ENCODE results near the gene CISD3.

CISD3 gene

GRCh38 chr17:38752308-38753070, 22.3 kb downstream of the CISD3 start, which contains the start of gene PSMB3 (continued):
- TF ChIP-seq ZSCAN5A (tag by site-specific recombination; IDR thresholded peaks at IDR 0.05): no peak
- no peak for TF ChIP-seq ZNF138 (tag by site-specific recombination; IDR thresholded peaks at IDR 0.05; ENCODE audit: borderline replicate concordance)
- TF ChIP-seq ZNF302 (tag by site-specific recombination; IDR thresholded peaks at IDR 0.05; ENCODE audit: low read depth): no peak
- TF ChIP-seq ZNF292 (tag by site-specific recombination; IDR thresholded peaks at IDR 0.05; ENCODE audit: borderline replicate concordance, low read depth): no peak
- TF ChIP-seq ZNF140 (tag by site-specific recombination; IDR thresholded peaks at IDR 0.05): no peak
- peak; percentile 22; the same call in 1 of the 2 replicates for TF ChIP-seq ZNF394 (tag by site-specific recombination; IDR thresholded peaks at IDR 0.05; ENCODE audit: borderline replicate concordance)
- TF ChIP-seq ZBTB7A (tag by site-specific recombination; IDR thresholded peaks at IDR 0.05; ENCODE audit: low read depth): no peak
- 0 out of 2 replicates have a peak, but pooled peaks have one; percentile 5 for TF ChIP-seq PATZ1 (tag by site-specific recombination; IDR thresholded peaks at IDR 0.05)
- no peak for TF ChIP-seq ZNF776 (tag by site-specific recombination; IDR thresholded peaks at IDR 0.05; ENCODE audit: borderline replicate concordance)
- TF ChIP-seq ZNF324 (tag by site-specific recombination; IDR thresholded peaks at IDR 0.05): no peak
- TF ChIP-seq ZNF223 (tag by site-specific recombination; IDR thresholded peaks at IDR 0.05): no peak
- TF ChIP-seq ZNF768 (tag by site-specific recombination; IDR thresholded peaks at IDR 0.05): no peak
- TF ChIP-seq ZNF169 (tag by site-specific recombination; IDR thresholded peaks at IDR 0.05): no peak
- TF ChIP-seq ZNF266 (tag by site-specific recombination; IDR thresholded peaks at IDR 0.05; ENCODE audit: low read depth): no peak
- TF ChIP-seq ZNF37A (tag by site-specific recombination; IDR thresholded peaks at IDR 0.05): no peak
- peak; percentile 71 for TF ChIP-seq CTCF (tag by site-specific recombination; IDR thresholded peaks at IDR 0.05)
- no peak for TF ChIP-seq ZNF23 (tag by site-specific recombination; IDR thresholded peaks at IDR 0.05; ENCODE audit: borderline replicate concordance)
- peak; percentile 9; the same call in 1 of the 2 replicates for TF ChIP-seq MZF1 (tag by site-specific recombination; IDR thresholded peaks at IDR 0.05; ENCODE audit: borderline replicate concordance)
- no peak for TF ChIP-seq ZNF560 (tag by site-specific recombination; IDR thresholded peaks at IDR 0.05; ENCODE audit: borderline replicate concordance)
- TF ChIP-seq ZNF155 (tag by site-specific recombination; IDR thresholded peaks at IDR 0.05): no peak
- TF ChIP-seq, protein P1, sequence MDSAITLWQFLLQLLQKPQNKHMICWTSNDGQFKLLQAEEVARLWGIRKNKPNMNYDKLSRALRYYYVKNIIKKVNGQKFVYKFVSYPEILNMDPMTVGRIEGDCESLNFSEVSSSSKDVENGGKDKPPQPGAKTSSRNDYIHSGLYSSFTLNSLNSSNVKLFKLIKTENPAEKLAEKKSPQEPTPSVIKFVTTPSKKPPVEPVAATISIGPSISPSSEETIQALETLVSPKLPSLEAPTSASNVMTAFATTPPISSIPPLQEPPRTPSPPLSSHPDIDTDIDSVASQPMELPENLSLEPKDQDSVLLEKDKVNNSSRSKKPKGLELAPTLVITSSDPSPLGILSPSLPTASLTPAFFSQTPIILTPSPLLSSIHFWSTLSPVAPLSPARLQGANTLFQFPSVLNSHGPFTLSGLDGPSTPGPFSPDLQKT (IDR thresholded peaks at IDR 0.05; ENCODE audit: borderline replicate concordance, low read depth, low read length): no peak
- TF ChIP-seq ZNF585B (tag by site-specific recombination; IDR thresholded peaks at IDR 0.05): no peak
- TF ChIP-seq ZNF48 (tag by site-specific recombination; IDR thresholded peaks at IDR 0.05): no peak
- no peak for TF ChIP-seq ZNF473 (tag by site-specific recombination; IDR thresholded peaks at IDR 0.05)
- TF ChIP-seq ZNF114 (tag by site-specific recombination; IDR thresholded peaks at IDR 0.05): no peak
- TF ChIP-seq ZNF596 (tag by site-specific recombination; IDR thresholded peaks at IDR 0.05): no peak
- TF ChIP-seq ZNF416 (tag by site-specific recombination; IDR thresholded peaks at IDR 0.05): no peak
- no peak for TF ChIP-seq KLF1 (tag by site-specific recombination; IDR thresholded peaks at IDR 0.05)
- TF ChIP-seq KLF17 (tag by site-specific recombination; IDR thresholded peaks at IDR 0.05): 0 out of 2 replicates have a peak, but pooled peaks have one; percentile 38
- TF ChIP-seq, protein P2, sequence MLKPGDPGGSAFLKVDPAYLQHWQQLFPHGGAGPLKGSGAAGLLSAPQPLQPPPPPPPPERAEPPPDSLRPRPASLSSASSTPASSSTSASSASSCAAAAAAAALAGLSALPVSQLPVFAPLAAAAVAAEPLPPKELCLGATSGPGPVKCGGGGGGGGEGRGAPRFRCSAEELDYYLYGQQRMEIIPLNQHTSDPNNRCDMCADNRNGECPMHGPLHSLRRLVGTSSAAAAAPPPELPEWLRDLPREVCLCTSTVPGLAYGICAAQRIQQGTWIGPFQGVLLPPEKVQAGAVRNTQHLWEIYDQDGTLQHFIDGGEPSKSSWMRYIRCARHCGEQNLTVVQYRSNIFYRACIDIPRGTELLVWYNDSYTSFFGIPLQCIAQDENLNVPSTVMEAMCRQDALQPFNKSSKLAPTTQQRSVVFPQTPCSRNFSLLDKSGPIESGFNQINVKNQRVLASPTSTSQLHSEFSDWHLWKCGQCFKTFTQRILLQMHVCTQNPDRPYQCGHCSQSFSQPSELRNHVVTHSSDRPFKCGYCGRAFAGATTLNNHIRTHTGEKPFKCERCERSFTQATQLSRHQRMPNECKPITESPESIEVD (tag by site-specific recombination; IDR thresholded peaks at IDR 0.05): no peak
- no peak for TF ChIP-seq IKZF3 (tag by site-specific recombination; IDR thresholded peaks at IDR 0.05)
- peak; percentile 76; the same call in 1 of the 2 replicates for TF ChIP-seq ZBTB8A (tag by site-specific recombination; IDR thresholded peaks at IDR 0.05)

Measured in HEK293 (cell line).